GM19240 (cell line): ENCODE results near the gene LMBR1.
"Not testable (repeated sequence)": the region's sequence is repeated elsewhere in the genome, so short reads cannot be mapped to it uniquely, and the experiment has no call there.

ENCODE experiments used
- DNase-seq: peaks from one replicate; pipeline ENCODE4 v3.0.0; 2011; ENCODE audit warnings: low spot score; ENCODE audit not compliant: insufficient read length

LMBR1 gene

GRCh38 chr7:156906200-156906649 is 13.2 kb upstream of the LMBR1 start:
- DNase-seq = no peak

GRCh38 chr7:156903232-156903909 is 10.4 kb upstream of the LMBR1 start:
- no peak for DNase-seq

- DNase-seq = not testable (repeated sequence)
These were observed 7.1 kb upstream of the LMBR1 start for GRCh38 chr7:156900093-156900492.

- DNase-seq = no peak
These were observed 6.0 kb upstream of the LMBR1 start for GRCh38 chr7:156898938-156899337.

- DNase-seq = no peak
These were observed 4.7 kb upstream of the LMBR1 start for GRCh38 chr7:156897673-156898072.

GRCh38 chr7:156896388-156897022 is 3.5 kb upstream of the LMBR1 start:
- no peak for DNase-seq

GRCh38 chr7:156895024-156895780 is 2.2 kb upstream of the LMBR1 start:
- DNase-seq = no peak

- peak; percentile 24 for DNase-seq
These were observed 742 bp downstream of the LMBR1 start for GRCh38 chr7:156892081-156892800.

GRCh38 chr7:156889746-156890145 is 3.2 kb downstream of the LMBR1 start:
- no peak for DNase-seq

GRCh38 chr7:156889089-156889488 is 3.9 kb downstream of the LMBR1 start:
- DNase-seq = no peak

- no peak for DNase-seq
These were observed 6.8 kb downstream of the LMBR1 start for GRCh38 chr7:156886020-156886795.

GRCh38 chr7:156881679-156882078 is 11.3 kb downstream of the LMBR1 start:
- DNase-seq = no peak

GRCh38 chr7:156875766-156876165 is 17.2 kb downstream of the LMBR1 start:
- DNase-seq = no peak

GRCh38 chr7:156868363-156868762 is 24.6 kb downstream of the LMBR1 start:
- DNase-seq = not testable (repeated sequence)

GRCh38 chr7:156865493-156865892 is 27.5 kb downstream of the LMBR1 start:
- DNase-seq = no peak

- DNase-seq = not testable (repeated sequence)
These were observed 31.0 kb downstream of the LMBR1 start for GRCh38 chr7:156862022-156862421.

GRCh38 chr7:156861212-156861611 is 31.8 kb downstream of the LMBR1 start:
- no peak for DNase-seq

GRCh38 chr7:156860099-156860498 is 32.9 kb downstream of the LMBR1 start:
- not testable (repeated sequence) for DNase-seq

GRCh38 chr7:156858523-156858922 is 34.5 kb downstream of the LMBR1 start:
- no peak for DNase-seq

GRCh38 chr7:156857757-156858156 is 35.2 kb downstream of the LMBR1 start:
- no peak for DNase-seq

- no peak for DNase-seq
These were observed 38.3 kb downstream of the LMBR1 start for GRCh38 chr7:156854654-156855053.
